WTC11 (cell line): ENCODE measurements around the gene TTLL9.

Experiments used
- CREB1 ChIP-seq: sonication (generic); formaldehyde crosslinking; IDR thresholded peaks from 2 replicates; pipeline ENCODE4 v1.8.0; 2023; ENCODE audit warnings: mild to moderate bottlenecking, missing genetic modification reagents
- ETV6 ChIP-seq: sonication (generic); formaldehyde crosslinking; IDR thresholded peaks from 2 replicates; pipeline ENCODE4 v1.8.1; 2022; ENCODE audit warnings: mild to moderate bottlenecking, missing genetic modification reagents
- MXD4 ChIP-seq: fragments of 250-450 bp; sonication (Bioruptor Pico); IDR thresholded peaks from 2 replicates; pipeline ENCODE4 v1.8.0; 2021; ENCODE audit warnings: mild to moderate bottlenecking, moderate library complexity, borderline replicate concordance
- SMAD4 ChIP-seq: sonication (generic); formaldehyde crosslinking; IDR thresholded peaks from 2 replicates; pipeline ENCODE4 v1.8.0; 2022; ENCODE audit warnings: mild to moderate bottlenecking, missing genetic modification reagents
- TCF7 ChIP-seq: sonication (generic); formaldehyde crosslinking; IDR thresholded peaks from 2 replicates; pipeline ENCODE4 v1.8.0; 2022; ENCODE audit warnings: mild to moderate bottlenecking, low read depth, missing genetic modification reagents, moderate library complexity
- ZNF232 ChIP-seq: sonication (generic); formaldehyde crosslinking; IDR thresholded peaks from 2 replicates; pipeline ENCODE4 v1.8.0; 2022; ENCODE audit warnings: mild to moderate bottlenecking, missing genetic modification reagents
- ZNF396 ChIP-seq: fragments of 250-450 bp; sonication (Bioruptor Pico); IDR thresholded peaks from 2 replicates; pipeline ENCODE4 v1.8.0; 2021; ENCODE audit warnings: mild to moderate bottlenecking, moderate library complexity, borderline replicate concordance
- TF ChIP-seq, protein P1 (sequence below): fragments of 200-600 bp; IDR thresholded peaks from 2 replicates; pipeline ENCODE4 v1.8.0; 2022; ENCODE audit warnings: antibody characterized with exemption
- TF ChIP-seq, protein P2 (sequence below): sonication (generic); formaldehyde crosslinking; IDR thresholded peaks from 2 replicates; pipeline ENCODE4 v1.8.0; 2022; ENCODE audit warnings: missing genetic modification reagents
- TF ChIP-seq, protein P3 (sequence below): sonication (generic); formaldehyde crosslinking; IDR thresholded peaks from 2 replicates; pipeline ENCODE4 v1.8.1; 2022; ENCODE audit warnings: missing genetic modification reagents, borderline replicate concordance
- TF ChIP-seq, protein P4 (sequence below): sonication (generic); formaldehyde crosslinking; IDR thresholded peaks from 2 replicates; pipeline ENCODE4 v1.8.1; 2023; ENCODE audit warnings: mild to moderate bottlenecking, missing genetic modification reagents, moderate library complexity
- TF ChIP-seq, protein P5 (sequence below): sonication (generic); formaldehyde crosslinking; IDR thresholded peaks from 2 replicates; pipeline ENCODE4 v1.8.0; 2022; ENCODE audit warnings: mild to moderate bottlenecking, missing genetic modification reagents
- TF ChIP-seq, protein P6 (sequence below): sonication (generic); formaldehyde crosslinking; IDR thresholded peaks from 2 replicates; pipeline ENCODE4 v1.8.1; 2023; ENCODE audit warnings: mild to moderate bottlenecking, moderate library complexity, missing genetic modification reagents

DNA sequence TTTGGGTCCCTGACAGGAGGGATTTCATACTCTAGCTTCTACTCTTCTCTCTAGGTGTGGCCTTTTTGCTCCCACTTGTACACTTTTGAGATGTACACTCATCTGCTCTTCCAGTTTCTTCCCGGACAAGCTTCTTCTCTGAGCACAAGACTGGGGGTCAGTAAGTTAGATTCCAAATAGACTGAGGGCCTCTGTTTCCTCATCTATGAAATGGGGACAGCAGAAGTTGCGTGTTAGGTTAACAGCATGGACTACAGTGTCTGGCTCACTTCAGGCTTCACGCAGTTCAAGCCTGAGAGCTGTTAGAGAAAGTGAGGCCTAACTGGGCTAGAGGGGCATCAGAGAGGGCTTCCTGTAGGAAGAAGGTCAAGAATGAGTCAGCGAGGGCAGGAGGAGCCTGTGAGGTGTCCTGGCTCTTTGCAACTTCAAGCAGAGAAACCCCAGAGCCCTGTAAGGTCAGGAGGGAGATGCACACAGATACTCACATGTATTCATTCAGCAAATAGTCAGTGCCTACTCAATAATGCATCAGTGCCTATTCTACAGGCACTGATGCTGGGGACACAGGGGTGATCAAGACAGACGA lies 118.1 kb downstream of the TTLL9 start:
- TF ChIP-seq, protein P1, sequence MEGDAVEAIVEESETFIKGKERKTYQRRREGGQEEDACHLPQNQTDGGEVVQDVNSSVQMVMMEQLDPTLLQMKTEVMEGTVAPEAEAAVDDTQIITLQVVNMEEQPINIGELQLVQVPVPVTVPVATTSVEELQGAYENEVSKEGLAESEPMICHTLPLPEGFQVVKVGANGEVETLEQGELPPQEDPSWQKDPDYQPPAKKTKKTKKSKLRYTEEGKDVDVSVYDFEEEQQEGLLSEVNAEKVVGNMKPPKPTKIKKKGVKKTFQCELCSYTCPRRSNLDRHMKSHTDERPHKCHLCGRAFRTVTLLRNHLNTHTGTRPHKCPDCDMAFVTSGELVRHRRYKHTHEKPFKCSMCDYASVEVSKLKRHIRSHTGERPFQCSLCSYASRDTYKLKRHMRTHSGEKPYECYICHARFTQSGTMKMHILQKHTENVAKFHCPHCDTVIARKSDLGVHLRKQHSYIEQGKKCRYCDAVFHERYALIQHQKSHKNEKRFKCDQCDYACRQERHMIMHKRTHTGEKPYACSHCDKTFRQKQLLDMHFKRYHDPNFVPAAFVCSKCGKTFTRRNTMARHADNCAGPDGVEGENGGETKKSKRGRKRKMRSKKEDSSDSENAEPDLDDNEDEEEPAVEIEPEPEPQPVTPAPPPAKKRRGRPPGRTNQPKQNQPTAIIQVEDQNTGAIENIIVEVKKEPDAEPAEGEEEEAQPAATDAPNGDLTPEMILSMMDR: no peak
- TF ChIP-seq, protein P2, sequence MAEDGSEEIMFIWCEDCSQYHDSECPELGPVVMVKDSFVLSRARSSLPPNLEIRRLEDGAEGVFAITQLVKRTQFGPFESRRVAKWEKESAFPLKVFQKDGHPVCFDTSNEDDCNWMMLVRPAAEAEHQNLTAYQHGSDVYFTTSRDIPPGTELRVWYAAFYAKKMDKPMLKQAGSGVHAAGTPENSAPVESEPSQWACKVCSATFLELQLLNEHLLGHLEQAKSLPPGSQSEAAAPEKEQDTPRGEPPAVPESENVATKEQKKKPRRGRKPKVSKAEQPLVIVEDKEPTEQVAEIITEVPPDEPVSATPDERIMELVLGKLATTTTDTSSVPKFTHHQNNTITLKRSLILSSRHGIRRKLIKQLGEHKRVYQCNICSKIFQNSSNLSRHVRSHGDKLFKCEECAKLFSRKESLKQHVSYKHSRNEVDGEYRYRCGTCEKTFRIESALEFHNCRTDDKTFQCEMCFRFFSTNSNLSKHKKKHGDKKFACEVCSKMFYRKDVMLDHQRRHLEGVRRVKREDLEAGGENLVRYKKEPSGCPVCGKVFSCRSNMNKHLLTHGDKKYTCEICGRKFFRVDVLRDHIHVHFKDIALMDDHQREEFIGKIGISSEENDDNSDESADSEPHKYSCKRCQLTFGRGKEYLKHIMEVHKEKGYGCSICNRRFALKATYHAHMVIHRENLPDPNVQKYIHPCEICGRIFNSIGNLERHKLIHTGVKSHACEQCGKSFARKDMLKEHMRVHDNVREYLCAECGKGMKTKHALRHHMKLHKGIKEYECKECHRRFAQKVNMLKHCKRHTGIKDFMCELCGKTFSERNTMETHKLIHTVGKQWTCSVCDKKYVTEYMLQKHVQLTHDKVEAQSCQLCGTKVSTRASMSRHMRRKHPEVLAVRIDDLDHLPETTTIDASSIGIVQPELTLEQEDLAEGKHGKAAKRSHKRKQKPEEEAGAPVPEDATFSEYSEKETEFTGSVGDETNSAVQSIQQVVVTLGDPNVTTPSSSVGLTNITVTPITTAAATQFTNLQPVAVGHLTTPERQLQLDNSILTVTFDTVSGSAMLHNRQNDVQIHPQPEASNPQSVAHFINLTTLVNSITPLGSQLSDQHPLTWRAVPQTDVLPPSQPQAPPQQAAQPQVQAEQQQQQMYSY (CRISPR knock-in tag): no peak
- TF ChIP-seq, protein P3, sequence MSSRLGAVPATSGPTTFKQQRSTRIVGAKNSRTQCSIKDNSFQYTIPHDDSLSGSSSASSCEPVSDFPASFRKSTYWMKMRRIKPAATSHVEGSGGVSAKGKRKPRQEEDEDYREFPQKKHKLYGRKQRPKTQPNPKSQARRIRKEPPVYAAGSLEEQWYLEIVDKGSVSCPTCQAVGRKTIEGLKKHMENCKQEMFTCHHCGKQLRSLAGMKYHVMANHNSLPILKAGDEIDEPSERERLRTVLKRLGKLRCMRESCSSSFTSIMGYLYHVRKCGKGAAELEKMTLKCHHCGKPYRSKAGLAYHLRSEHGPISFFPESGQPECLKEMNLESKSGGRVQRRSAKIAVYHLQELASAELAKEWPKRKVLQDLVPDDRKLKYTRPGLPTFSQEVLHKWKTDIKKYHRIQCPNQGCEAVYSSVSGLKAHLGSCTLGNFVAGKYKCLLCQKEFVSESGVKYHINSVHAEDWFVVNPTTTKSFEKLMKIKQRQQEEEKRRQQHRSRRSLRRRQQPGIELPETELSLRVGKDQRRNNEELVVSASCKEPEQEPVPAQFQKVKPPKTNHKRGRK: no peak
- no peak for TF ChIP-seq MXD4 (CRISPR knock-in tag)
- TF ChIP-seq TCF7 (CRISPR knock-in tag): no peak
- TF ChIP-seq, protein P4, sequence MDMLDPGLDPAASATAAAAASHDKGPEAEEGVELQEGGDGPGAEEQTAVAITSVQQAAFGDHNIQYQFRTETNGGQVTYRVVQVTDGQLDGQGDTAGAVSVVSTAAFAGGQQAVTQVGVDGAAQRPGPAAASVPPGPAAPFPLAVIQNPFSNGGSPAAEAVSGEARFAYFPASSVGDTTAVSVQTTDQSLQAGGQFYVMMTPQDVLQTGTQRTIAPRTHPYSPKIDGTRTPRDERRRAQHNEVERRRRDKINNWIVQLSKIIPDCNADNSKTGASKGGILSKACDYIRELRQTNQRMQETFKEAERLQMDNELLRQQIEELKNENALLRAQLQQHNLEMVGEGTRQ: no peak
- no peak for TF ChIP-seq ZNF232 (CRISPR knock-in tag)
- TF ChIP-seq, protein P5, sequence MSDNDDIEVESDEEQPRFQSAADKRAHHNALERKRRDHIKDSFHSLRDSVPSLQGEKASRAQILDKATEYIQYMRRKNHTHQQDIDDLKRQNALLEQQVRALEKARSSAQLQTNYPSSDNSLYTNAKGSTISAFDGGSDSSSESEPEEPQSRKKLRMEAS (CRISPR knock-in tag): no peak
- TF ChIP-seq SMAD4 (CRISPR knock-in tag): no peak
- no peak for TF ChIP-seq ETV6 (CRISPR knock-in tag)
- TF ChIP-seq, protein P6, sequence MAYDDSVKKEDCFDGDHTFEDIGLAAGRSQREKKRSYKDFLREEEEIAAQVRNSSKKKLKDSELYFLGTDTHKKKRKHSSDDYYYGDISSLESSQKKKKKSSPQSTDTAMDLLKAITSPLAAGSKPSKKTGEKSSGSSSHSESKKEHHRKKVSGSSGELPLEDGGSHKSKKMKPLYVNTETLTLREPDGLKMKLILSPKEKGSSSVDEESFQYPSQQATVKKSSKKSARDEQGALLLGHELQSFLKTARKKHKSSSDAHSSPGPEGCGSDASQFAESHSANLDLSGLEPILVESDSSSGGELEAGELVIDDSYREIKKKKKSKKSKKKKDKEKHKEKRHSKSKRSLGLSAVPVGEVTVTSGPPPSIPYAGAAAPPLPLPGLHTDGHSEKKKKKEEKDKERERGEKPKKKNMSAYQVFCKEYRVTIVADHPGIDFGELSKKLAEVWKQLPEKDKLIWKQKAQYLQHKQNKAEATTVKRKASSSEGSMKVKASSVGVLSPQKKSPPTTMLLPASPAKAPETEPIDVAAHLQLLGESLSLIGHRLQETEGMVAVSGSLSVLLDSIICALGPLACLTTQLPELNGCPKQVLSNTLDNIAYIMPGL (CRISPR knock-in tag): no peak
- no peak for TF ChIP-seq CREB1
- TF ChIP-seq ZNF396 (CRISPR knock-in tag): no peak
